ENCODE measurements around the gene MYRF.

GRCh38 chr11:61756452-61757212 lies 4.2 kb downstream of the MYRF start:
- TF ChIP-seq EZH2 (conservative IDR thresholded peaks at IDR 0.05; ENCODE audit: low read depth, low read length) (no peak), CREB1 (IDR thresholded peaks at IDR 0.05) (0 out of 2 replicates have a peak, but pooled peaks have one; percentile 17), CREB1 (CRISPR knock-in tag; IDR thresholded peaks at IDR 0.05) (no peak), GTF3A (CRISPR knock-in tag; conservative IDR thresholded peaks at IDR 0.05) (no peak), NPAS2 (CRISPR knock-in tag; IDR thresholded peaks at IDR 0.05; ENCODE audit: borderline replicate concordance) (0 out of 2 replicates have a peak, but pooled peaks have one; percentile 34), FOXM1 (CRISPR knock-in tag; IDR thresholded peaks at IDR 0.05) (no peak), SRSF9 (IDR thresholded peaks at IDR 0.05; ENCODE audit: borderline replicate concordance, insufficient read depth, low read depth, low read length, poor library complexity, severe bottlenecking) (no peak), MXD3 (CRISPR knock-in tag; IDR thresholded peaks at IDR 0.05) (no peak), SIN3A (IDR thresholded peaks at IDR 0.05; ENCODE audit: borderline replicate concordance, low read depth, low read length) (no peak), SMARCC2 (IDR thresholded peaks at IDR 0.05) (no peak), POLR2G (IDR thresholded peaks at IDR 0.05; ENCODE audit: low read depth, low read length) (peak; percentile 97), FOXA1 (IDR thresholded peaks at IDR 0.05) (no peak), FOXA1 (CRISPR knock-in tag; IDR thresholded peaks at IDR 0.05) (no peak; the same call in 1 of the 2 replicates)

All from HepG2 (cell line).